Measurements from ENCODE around the gene PCP2. TPM values are rescaled to one million over a fixed set of nuclear protein-coding genes. Genes with fewer than 3 reads are reported as not detected.

The PCP2 gene
- total RNA-seq, 4 donors from 2014 or later, result not detected

DNA sequence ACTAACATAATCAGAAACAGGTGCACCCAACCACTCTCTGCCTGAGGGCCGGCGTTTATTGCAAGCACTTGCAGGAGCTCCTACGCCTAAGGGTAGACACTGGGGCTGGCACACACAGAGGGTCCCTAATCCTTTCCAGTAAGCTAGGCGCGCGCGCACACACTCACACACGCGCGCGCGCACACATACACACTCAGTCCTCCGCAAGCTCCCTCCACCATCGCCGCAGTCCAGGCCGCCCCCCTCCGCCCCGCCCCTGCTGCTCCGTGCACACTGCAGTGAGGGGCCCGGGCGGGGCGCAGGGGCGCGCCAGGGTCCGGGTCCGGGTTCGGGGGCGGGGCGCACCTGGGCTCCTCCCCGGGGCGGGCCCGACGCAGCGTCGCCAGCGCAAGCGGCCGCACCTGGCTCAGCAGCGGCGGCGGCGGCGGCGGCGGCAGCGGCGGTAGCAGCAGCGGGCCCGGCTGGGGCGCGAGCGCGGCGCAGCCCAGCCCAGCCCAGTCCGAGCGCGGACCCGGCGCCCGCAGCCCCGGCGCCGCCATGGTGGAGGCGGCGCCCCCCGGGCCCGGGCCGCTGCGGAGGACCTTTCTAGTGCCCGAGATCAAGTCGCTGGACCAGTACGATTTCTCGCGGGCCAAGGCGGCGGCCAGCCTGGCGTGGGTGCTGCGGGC, 37.9 kb downstream of the PCP2 start, which contains the start of gene CAMSAP3:
CAMSAP3 (plus strand) TSS at position 398 of the 668 bp plus-strand sequence; CDS start at position 538, 140 bp downstream.
- no peak for ATAC-seq
- Histone ChIP-seq H3K27me3 (peaks cover 40 to 43% (median 43%) of the 10 kb centered on the region in 3 donors), H3K27ac (no peak within 1 kb of the TSS), H3K4me3 (no peak within 1 kb of the TSS), H3K9me3 (no peaks in the 10 kb centered on the region), H3K4me1 (no peaks in the 10 kb centered on the region), H3K36me3 (no peaks in the 10 kb centered on the region)
- no peak for DNase-seq
- intact Hi-C loops (cut with DNase I; ENCODE audit: low total_unique reads) (no loop called here), in situ Hi-C loops (cut with MboI; ENCODE audit: low sequenced_read_pairs in 4 of 4) (no loop called here)
- TF ChIP-seq POLR2A (IDR thresholded peaks at IDR 0.05), result no peak
- TF ChIP-seq, protein P1, sequence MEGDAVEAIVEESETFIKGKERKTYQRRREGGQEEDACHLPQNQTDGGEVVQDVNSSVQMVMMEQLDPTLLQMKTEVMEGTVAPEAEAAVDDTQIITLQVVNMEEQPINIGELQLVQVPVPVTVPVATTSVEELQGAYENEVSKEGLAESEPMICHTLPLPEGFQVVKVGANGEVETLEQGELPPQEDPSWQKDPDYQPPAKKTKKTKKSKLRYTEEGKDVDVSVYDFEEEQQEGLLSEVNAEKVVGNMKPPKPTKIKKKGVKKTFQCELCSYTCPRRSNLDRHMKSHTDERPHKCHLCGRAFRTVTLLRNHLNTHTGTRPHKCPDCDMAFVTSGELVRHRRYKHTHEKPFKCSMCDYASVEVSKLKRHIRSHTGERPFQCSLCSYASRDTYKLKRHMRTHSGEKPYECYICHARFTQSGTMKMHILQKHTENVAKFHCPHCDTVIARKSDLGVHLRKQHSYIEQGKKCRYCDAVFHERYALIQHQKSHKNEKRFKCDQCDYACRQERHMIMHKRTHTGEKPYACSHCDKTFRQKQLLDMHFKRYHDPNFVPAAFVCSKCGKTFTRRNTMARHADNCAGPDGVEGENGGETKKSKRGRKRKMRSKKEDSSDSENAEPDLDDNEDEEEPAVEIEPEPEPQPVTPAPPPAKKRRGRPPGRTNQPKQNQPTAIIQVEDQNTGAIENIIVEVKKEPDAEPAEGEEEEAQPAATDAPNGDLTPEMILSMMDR (IDR thresholded peaks at IDR 0.05 in 4 of 5, conservative IDR thresholded peaks at IDR 0.05 in 1 of 5), result no peak

DNA sequence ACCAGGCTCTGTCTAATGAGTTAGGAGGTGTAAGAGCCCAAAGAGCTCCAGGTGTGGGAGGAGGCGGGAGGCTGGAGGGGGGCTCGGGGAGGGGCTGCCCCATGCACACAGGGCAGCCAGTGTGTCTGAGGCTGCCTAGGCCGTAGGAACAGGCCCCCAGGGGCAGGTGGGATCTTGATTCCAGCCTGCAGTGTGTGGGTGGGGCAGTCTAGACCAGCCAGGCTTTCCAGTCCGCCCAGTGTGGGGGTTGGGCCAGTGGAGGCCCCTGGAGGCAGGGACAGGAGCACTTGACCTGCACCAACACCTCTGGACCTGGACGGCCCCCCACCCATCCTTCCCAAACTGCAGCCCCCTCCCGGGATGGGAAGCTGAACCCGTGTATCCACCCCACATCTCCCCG, 43.3 kb downstream of the PCP2 start:
- no peaks in the 10 kb centered on the region for H3K36me3 ChIP-seq
- ATAC-seq (no peak), DNase-seq (no peak)
- TF ChIP-seq, protein P1 (IDR thresholded peaks at IDR 0.05 in 4 of 5, conservative IDR thresholded peaks at IDR 0.05 in 1 of 5), result no peak
- TF ChIP-seq POLR2A (IDR thresholded peaks at IDR 0.05), result no peak
- in situ Hi-C loops (cut with MboI; ENCODE audit: low sequenced_read_pairs in 4 of 4), result no loop called here
- H3K27me3 ChIP-seq, result peaks cover 18 to 24% (median 20%) of the 10 kb centered on the region in 3 donors
- no peak overlapping the region for H3K4me3 ChIP-seq
- intact Hi-C loops (cut with DNase I; ENCODE audit: low total_unique reads), result no loop called here
- H3K9me3 ChIP-seq, result no peaks in the 10 kb centered on the region
- H3K4me1 ChIP-seq, result no peaks in the 10 kb centered on the region
- H3K27ac ChIP-seq, result no peak overlapping the region

DNA sequence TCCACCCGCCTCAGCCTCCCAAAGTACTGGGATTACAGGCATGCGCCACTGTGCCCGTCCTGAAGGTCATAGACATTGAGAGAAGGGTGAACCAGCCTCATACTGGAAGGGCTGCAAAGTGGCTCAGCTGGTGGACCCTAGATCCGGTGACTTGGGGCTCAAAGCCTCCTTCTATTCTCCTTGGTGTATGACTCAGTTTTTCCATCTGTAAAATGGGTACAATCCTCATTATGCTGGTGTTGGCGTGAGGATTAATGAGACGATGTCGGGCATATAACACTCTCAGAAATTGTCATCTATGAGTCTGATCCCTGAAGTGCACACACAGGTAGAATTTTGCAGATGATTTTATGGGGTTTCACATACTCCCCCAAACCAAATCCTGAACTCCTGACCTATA, 43.7 kb downstream of the PCP2 start:
- no peak for TF ChIP-seq POLR2A (IDR thresholded peaks at IDR 0.05)
- TF ChIP-seq, protein P1 (IDR thresholded peaks at IDR 0.05 in 4 of 5, conservative IDR thresholded peaks at IDR 0.05 in 1 of 5), result no peak
- H3K27me3 ChIP-seq, result peaks cover 14 to 20% (median 16%) of the 10 kb centered on the region in 3 donors
- DNase-seq (no peak), ATAC-seq (no peak)
- no peak overlapping the region for H3K27ac ChIP-seq
- intact Hi-C loops (cut with DNase I; ENCODE audit: low total_unique reads) (no loop called here), in situ Hi-C loops (cut with MboI; ENCODE audit: low sequenced_read_pairs in 4 of 4) (no loop called here)
- H3K4me1 ChIP-seq, result no peaks in the 10 kb centered on the region
- no peak overlapping the region for H3K4me3 ChIP-seq
- H3K9me3 ChIP-seq, result no peaks in the 10 kb centered on the region
- no peaks in the 10 kb centered on the region for H3K36me3 ChIP-seq

- intact Hi-C loops (cut with DNase I; ENCODE audit: low total_unique reads) (no loop called here), in situ Hi-C loops (cut with MboI; ENCODE audit: low sequenced_read_pairs in 4 of 4) (no loop called here)
- no peak for TF ChIP-seq POLR2A (IDR thresholded peaks at IDR 0.05)
- TF ChIP-seq, protein P1 (IDR thresholded peaks at IDR 0.05 in 4 of 5, conservative IDR thresholded peaks at IDR 0.05 in 1 of 5), result no peak
- no peaks in the 10 kb centered on the region for H3K4me1 ChIP-seq
- no peak for DNase-seq
- H3K36me3 ChIP-seq, result no peaks in the 10 kb centered on the region
- no peak for ATAC-seq
- H3K4me3 ChIP-seq, result no peak overlapping the region
- no peak overlapping the region for H3K27ac ChIP-seq
- no peaks in the 10 kb centered on the region for H3K27me3 ChIP-seq
- no peaks in the 10 kb centered on the region for H3K9me3 ChIP-seq
Measured at GRCh38 chr19:7582446-7582845, 51.1 kb downstream of the PCP2 start.

Small RNAs within 50 kb of the gene (microRNA-seq; reads per million reads assigned to microRNA genes)
- gene MIR6792 (ENCODE audit: borderline replicate concordance in 2 of 2), result 0 reads per million in 2 donors

Other genes with a start within 250 kb of the PCP2 start
- gene PEX11G, start 144.7 kb downstream of the PCP2 start, total RNA-seq, result 1 to 10 TPM in 2 of 4 donors, under 1 TPM in 1, not detected in 1; 0.51 to 1.4 (median 1.1) TPM
- gene ZNF358, start 117.6 kb downstream of the PCP2 start, total RNA-seq, result 100 to 1,000 TPM in 2 of 4 donors, 10 to 100 TPM in 2; 69.8 to 139 (median 116) TPM
- 10 to 100 TPM in 3 of 4 donors, 1 to 10 TPM in 1; 9.2 to 13.6 (median 11.5) TPM for gene MCOLN1, start 111.1 kb downstream of the PCP2 start, total RNA-seq
- gene PNPLA6, start 98.0 kb downstream of the PCP2 start, total RNA-seq, result 100 to 1,000 TPM in 1 of 4 donors, 10 to 100 TPM in 3; 61.4 to 101 (median 75.1) TPM
- gene CAMSAP3, start 37.9 kb downstream of the PCP2 start, total RNA-seq, result under 1 TPM in 2 of 4 donors, not detected in 2; 0.15 to 0.16 TPM
- gene XAB2, start 4.2 kb downstream of the PCP2 start, total RNA-seq, result 10 to 100 TPM; 29.6 to 51.2 (median 31.1) TPM
- gene PET100, start 3.9 kb downstream of the PCP2 start, total RNA-seq, result 10 to 100 TPM in 3 of 4 donors, 1 to 10 TPM in 1; 9.5 to 15.1 (median 12.9) TPM
- gene STXBP2, start 3.4 kb upstream of the PCP2 start, total RNA-seq, result 1 to 10 TPM in 3 of 4 donors, under 1 TPM in 1; 0.87 to 3.7 (median 2.8) TPM
- 1 to 10 TPM in 1 of 4 donors, not detected in 3; 1.2 TPM for gene RETN, start 35.3 kb upstream of the PCP2 start, total RNA-seq
- 1 to 10 TPM in 1 of 4 donors, under 1 TPM in 1, not detected in 2; 0.16 to 1.2 TPM for gene MCEMP1, start 43.4 kb upstream of the PCP2 start, total RNA-seq
- 100 to 1,000 TPM; 109 to 146 (median 126) TPM for gene TRAPPC5, start 47.1 kb upstream of the PCP2 start, total RNA-seq
- not detected for gene FCER2, start 68.4 kb upstream of the PCP2 start, total RNA-seq
- under 1 TPM in 1 of 4 donors, not detected in 3; 0.86 TPM for gene CLEC4G, start 98.4 kb upstream of the PCP2 start, total RNA-seq
- 1 to 10 TPM in 3 of 4 donors, under 1 TPM in 1; 0.56 to 1.3 (median 1.0) TPM for gene CD209, start 113.8 kb upstream of the PCP2 start, total RNA-seq
- gene CLEC4M, start 129.5 kb upstream of the PCP2 start, total RNA-seq, result not detected
- gene EVI5L, start 196.5 kb upstream of the PCP2 start, total RNA-seq, result 10 to 100 TPM; 17.5 to 24.6 (median 20.4) TPM
- not detected for gene PRR36, start 240.7 kb upstream of the PCP2 start, total RNA-seq

All from gastrocnemius medialis (tissue), 4 donors.